Measurements from ENCODE around the gene C11orf91.

Gene C11orf91

DNA sequence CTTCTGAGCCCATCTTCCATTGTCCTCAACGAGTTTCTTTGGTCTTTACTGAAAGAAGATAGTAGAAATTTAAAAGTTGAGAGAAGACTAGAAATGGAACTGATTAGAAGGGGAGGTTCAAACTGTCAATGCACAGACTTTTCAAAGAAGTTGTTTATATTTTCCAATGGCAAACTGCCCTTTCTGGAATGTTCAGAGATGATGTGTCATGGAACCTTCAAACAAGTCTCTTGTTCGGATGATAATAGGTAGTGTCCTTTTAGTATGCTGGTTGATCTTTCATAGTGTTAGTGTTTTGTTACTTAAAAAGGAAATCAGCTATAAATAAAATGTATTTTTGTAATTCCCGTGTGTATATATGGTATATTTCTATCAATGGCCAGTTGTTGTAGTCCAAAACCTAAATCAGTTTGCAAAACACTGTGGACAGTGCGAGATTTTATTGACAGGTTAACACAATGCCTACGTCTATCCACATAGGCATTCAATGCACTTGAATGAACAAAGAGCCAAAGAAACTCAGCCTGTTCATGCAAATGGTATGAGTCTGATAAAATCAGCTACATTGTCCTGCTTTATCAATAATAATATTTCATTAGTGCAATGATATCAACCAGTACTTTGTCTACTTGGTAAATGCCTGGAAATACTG, 30.9 kb downstream of the C11orf91 start:
- peak overlapping the region; percentile 77 for H3K27ac ChIP-seq
- no peak for DNase-seq
- TF ChIP-seq, protein P1, sequence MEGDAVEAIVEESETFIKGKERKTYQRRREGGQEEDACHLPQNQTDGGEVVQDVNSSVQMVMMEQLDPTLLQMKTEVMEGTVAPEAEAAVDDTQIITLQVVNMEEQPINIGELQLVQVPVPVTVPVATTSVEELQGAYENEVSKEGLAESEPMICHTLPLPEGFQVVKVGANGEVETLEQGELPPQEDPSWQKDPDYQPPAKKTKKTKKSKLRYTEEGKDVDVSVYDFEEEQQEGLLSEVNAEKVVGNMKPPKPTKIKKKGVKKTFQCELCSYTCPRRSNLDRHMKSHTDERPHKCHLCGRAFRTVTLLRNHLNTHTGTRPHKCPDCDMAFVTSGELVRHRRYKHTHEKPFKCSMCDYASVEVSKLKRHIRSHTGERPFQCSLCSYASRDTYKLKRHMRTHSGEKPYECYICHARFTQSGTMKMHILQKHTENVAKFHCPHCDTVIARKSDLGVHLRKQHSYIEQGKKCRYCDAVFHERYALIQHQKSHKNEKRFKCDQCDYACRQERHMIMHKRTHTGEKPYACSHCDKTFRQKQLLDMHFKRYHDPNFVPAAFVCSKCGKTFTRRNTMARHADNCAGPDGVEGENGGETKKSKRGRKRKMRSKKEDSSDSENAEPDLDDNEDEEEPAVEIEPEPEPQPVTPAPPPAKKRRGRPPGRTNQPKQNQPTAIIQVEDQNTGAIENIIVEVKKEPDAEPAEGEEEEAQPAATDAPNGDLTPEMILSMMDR (IDR thresholded peaks at IDR 0.05; ENCODE audit: low read depth, low read length, missing control alignments) = no peak
- peaks cover 12% of the 10 kb centered on the region for H3K36me3 ChIP-seq (replicated peaks)
- H3K27me3 ChIP-seq (replicated peaks) = no peaks in the 10 kb centered on the region
- H3K4me3 ChIP-seq (ENCODE audit: low read depth, low read length) = no peak overlapping the region
- in situ Hi-C loops (cut with HindIII; ENCODE audit: low pct_ligation_motif_present, low sequenced_read_pairs) = loop anchor here (25.0 kb wide), 1 partner anchor 307 kb away; no protein-coding TSS in a partner anchor

DNA sequence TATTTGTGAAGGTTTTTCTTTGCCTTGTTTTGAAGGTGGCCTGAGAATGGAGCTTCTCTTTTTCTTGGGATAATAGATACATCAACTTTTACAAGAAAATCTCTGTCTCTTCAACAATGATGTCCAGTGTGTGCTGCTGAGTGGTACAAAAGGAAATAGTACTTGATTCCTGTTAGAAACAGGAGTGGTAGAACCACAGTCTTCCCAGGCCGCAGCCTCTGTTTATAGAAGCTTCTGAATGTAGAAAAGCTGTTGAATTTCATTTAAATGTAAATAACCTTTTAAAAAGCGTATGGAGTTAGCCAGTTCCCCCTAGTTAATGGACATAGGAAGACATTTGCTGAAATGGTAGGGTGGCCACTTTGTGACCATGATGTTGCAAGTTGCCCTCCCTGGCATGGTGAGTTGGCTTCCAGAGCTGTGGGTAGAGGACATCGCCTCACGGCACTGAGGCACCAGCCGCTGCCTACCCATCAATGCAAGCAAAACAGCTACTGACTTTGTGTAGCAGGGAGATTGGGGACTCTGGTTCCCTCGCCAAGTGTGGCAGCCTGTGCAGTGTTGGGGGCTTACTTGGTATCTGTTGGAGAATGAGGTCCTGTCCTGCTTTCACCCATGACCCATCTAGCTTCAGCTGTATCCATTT, 31.6 kb downstream of the C11orf91 start:
- H3K4me3 ChIP-seq (ENCODE audit: low read depth, low read length) = no peak overlapping the region
- TF ChIP-seq, protein P1 (IDR thresholded peaks at IDR 0.05; ENCODE audit: low read depth, low read length, missing control alignments) = no peak
- DNase-seq = no peak
- H3K27me3 ChIP-seq (replicated peaks) = no peaks in the 10 kb centered on the region
- no peak overlapping the region for H3K27ac ChIP-seq
- H3K36me3 ChIP-seq (replicated peaks) = peaks cover 12% of the 10 kb centered on the region
- in situ Hi-C loops (cut with HindIII; ENCODE audit: low pct_ligation_motif_present, low sequenced_read_pairs) = loop anchor here (25.0 kb wide), 1 partner anchor 307 kb away; no protein-coding TSS in a partner anchor

DNA sequence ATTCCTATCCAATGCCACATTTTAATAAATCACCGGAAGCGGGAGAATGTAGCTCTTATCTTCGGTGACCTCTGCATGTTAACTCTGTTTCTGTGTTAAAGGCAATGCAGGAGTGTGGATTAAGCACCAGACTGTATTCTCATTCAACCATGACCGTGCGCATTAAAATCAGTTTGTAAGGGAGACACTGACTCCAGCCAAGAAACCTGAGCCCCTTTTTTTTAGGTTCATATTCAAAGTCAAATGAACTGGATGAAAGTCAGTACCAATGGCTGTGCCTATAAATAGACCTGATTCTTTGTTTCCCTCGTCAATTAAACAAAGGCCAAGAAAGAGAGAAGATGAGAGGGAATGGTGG, 32.2 kb downstream of the C11orf91 start:
- H3K27ac ChIP-seq = no peak overlapping the region
- TF ChIP-seq, protein P1 (IDR thresholded peaks at IDR 0.05; ENCODE audit: low read depth, low read length, missing control alignments) = no peak

DNA sequence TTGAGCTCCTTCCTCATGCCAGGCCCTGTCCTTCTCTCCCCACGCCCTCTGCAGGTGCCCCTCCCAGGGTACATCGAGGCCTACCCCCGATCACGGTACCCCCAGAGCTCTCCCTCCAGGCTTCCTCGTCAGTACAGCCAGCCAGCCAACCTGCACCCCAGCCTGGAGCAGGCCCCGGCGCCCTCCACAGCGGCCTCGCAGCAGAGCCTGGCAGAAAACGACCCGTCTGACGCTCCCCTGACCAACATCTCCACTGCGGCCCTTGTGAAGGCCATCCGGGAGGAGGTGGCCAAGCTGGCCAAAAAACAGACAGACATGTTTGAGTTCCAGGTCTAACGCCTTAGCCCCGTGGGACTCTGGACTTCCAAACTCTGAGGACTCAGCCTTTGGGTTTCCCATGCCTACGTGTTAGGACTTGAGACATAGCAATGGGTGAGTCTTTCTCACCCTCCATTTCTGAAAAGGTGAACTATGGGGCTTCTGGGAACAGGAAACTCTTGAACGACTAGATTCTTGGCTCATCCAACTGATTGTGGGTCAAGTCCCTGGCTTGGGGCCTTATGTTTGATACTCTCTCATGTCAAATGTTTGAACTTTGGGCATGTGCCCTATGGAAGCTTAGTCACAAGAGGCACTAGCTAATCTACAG, 32.7 kb downstream of the C11orf91 start:
- in situ Hi-C loops (cut with HindIII; ENCODE audit: low pct_ligation_motif_present, low sequenced_read_pairs) = loop anchor here (25.0 kb wide), 1 partner anchor 306 kb away; no protein-coding TSS in a partner anchor
- no peak for DNase-seq
- TF ChIP-seq, protein P1 (IDR thresholded peaks at IDR 0.05; ENCODE audit: low read depth, low read length, missing control alignments) = no peak
- H3K4me3 ChIP-seq (ENCODE audit: low read depth, low read length) = no peak overlapping the region
- H3K36me3 ChIP-seq (replicated peaks) = peaks cover 18% of the 10 kb centered on the region
- no peaks in the 10 kb centered on the region for H3K27me3 ChIP-seq (replicated peaks)
- no peak overlapping the region for H3K27ac ChIP-seq

More for the DNA sequence above, 32.2 kb downstream of the C11orf91 start:
- DNase-seq = no peak
- no peak overlapping the region for H3K4me3 ChIP-seq (ENCODE audit: low read depth, low read length)
- no peaks in the 10 kb centered on the region for H3K27me3 ChIP-seq (replicated peaks)
- H3K36me3 ChIP-seq (replicated peaks) = peaks cover 16% of the 10 kb centered on the region
- in situ Hi-C loops (cut with HindIII; ENCODE audit: low pct_ligation_motif_present, low sequenced_read_pairs) = loop anchor here (25.0 kb wide), 1 partner anchor 306 kb away; no protein-coding TSS in a partner anchor

DNA sequence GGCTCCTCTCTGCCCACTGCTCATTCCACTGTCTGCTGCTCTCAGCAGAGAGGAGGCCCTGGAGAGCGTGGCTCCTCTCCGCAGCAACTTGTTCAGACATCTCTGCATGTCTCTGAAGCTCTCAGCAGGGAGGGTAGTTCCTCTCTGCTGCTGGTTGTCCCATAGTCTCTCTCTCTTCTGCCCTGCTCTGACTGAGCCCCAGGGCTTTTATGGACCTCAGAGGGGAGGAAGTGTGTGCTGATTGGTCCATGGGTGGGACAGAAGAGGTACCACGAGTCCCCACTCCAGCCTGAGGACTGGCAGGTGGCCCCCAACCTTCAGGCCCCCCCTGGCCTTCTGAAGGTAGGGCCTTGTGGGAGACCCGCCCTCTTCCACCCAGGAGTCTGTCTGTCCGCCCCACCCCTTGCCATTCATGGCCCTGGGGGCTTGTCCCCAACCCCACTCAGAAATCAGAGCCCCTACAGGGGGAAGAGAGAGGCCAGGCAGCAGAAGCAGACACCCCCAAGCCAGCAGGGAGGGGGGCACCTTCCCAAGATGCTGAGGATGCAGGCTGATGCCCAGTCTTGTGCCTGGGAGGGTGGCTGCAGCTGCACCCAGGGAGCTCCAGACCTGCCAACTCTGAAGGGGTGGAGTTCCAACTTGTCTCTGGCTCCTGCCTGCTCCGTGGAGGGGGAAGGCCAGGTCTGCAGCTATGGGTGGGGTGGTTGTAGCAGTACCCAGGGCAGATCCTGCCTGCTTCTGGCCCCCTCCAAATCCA, 35.1 kb downstream of the C11orf91 start:
- in situ Hi-C loops (cut with HindIII; ENCODE audit: low pct_ligation_motif_present, low sequenced_read_pairs) = loop anchor here (25.0 kb wide), 1 partner anchor 303 kb away; no protein-coding TSS in a partner anchor
- H3K27ac ChIP-seq = no peak overlapping the region
- DNase-seq = no peak
- no peaks in the 10 kb centered on the region for H3K27me3 ChIP-seq (replicated peaks)
- peaks cover 18% of the 10 kb centered on the region for H3K36me3 ChIP-seq (replicated peaks)
- TF ChIP-seq, protein P1 (IDR thresholded peaks at IDR 0.05; ENCODE audit: low read depth, low read length, missing control alignments) = no peak
- H3K4me3 ChIP-seq (ENCODE audit: low read depth, low read length) = no peak overlapping the region

Measured in brain microvascular endothelial cell (primary cell).